Right lobe of liver (tissue), 4 donors: ENCODE measurements around the gene CPEB4.

Experiments
- POLR2A ChIP-seq: fragments of 450-650 bp; IDR thresholded peaks from one replicate; pipeline ENCODE4 v1.6.1; 2017; ENCODE audit warnings: antibody characterized with exemption, mild to moderate bottlenecking
- TF ChIP-seq, protein P1 (sequence below), 4 donors: fragments of 200-600 bp in 3 of 4; fragments of 450-650 bp in 1 of 4; IDR thresholded peaks; one replicate each; pipeline versions ENCODE4 v1.5.1 to v1.8.0; 2016 to 2022; ENCODE audit warnings: antibody characterized with exemption in 4 of 4, mild to moderate bottlenecking in 2 of 4
- donor health status: DM: no; HTN: no; CAD: no.
- donor health status: DM: no; HTN: no; CAD: no.
- donor health status: DM: no; HTN: yes; CAD: no.

- TF ChIP-seq, protein P1, sequence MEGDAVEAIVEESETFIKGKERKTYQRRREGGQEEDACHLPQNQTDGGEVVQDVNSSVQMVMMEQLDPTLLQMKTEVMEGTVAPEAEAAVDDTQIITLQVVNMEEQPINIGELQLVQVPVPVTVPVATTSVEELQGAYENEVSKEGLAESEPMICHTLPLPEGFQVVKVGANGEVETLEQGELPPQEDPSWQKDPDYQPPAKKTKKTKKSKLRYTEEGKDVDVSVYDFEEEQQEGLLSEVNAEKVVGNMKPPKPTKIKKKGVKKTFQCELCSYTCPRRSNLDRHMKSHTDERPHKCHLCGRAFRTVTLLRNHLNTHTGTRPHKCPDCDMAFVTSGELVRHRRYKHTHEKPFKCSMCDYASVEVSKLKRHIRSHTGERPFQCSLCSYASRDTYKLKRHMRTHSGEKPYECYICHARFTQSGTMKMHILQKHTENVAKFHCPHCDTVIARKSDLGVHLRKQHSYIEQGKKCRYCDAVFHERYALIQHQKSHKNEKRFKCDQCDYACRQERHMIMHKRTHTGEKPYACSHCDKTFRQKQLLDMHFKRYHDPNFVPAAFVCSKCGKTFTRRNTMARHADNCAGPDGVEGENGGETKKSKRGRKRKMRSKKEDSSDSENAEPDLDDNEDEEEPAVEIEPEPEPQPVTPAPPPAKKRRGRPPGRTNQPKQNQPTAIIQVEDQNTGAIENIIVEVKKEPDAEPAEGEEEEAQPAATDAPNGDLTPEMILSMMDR (IDR thresholded peaks at IDR 0.05): no peak
- TF ChIP-seq POLR2A: no peak
Measured at GRCh38 chr5:173843794-173844193, 44.4 kb upstream of the CPEB4 start.
